ENCODE data around the gene MPZL2.

GRCh38 chr11:118243161-118243560 is 20.9 kb downstream of the MPZL2 start:
- no peak for TF ChIP-seq CTCF (IDR thresholded peaks at IDR 0.05 in 4 of 5, conservative IDR thresholded peaks at IDR 0.05 in 1 of 5)
- no peak for TF ChIP-seq POLR2A (IDR thresholded peaks at IDR 0.05)

All from gastrocnemius medialis (tissue), 4 donors.